Activated CD8-positive, alpha-beta T cell treated with anti-CD3 and anti-CD28 coated beads for 36 hours (primary cell): ENCODE results near the gene CFAP299. TPM values are rescaled to one million over a fixed set of nuclear protein-coding genes. Genes with fewer than 3 reads are reported as not detected.

Experiments used
- ATAC-seq: fragments of 200-7000 bp; cut with Tn5 transposase; one replicate; pipeline ENCODE4 v1.10.0; 2021; ENCODE audit warnings: mild to moderate bottlenecking, moderate library complexity
- CTCF ChIA-PET: fragments of 350-600 bp; sonication (Branson Sonifier 250); formaldehyde crosslinking; loops from one replicate; lab custom pipeline; 2021; ENCODE audit warnings: antibody characterized with exemption; lab: Charles Lee
- POLR2A ChIA-PET: fragments of 350-600 bp; sonication (Branson Sonifier 250); formaldehyde crosslinking; loops from one replicate; lab custom pipeline; 2021; ENCODE audit warnings: antibody characterized with exemption; lab: Charles Lee
- DNase-seq: peaks from one replicate; pipeline ENCODE4 v3.0.0-alpha.2; 2020
- H3K27ac Mint-ChIP-seq: one replicate; pipeline ENCODE4 v1.8.0; 2021; ENCODE audit warnings: mild to moderate bottlenecking, mixed read lengths
- H3K27me3 Mint-ChIP-seq: one replicate; pipeline ENCODE4 v1.8.0; 2021; ENCODE audit warnings: mixed read lengths
- H3K36me3 Mint-ChIP-seq: one replicate; pipeline ENCODE4 v1.8.0; 2021; ENCODE audit warnings: low read depth, mixed read lengths
- H3K4me1 Mint-ChIP-seq: one replicate; pipeline ENCODE4 v1.8.0; 2021; ENCODE audit warnings: low read depth, mixed read lengths
- H3K4me3 Mint-ChIP-seq: one replicate; pipeline ENCODE4 v1.8.0; 2021; ENCODE audit warnings: mild to moderate bottlenecking, moderate library complexity, mixed read lengths
- H3K9me3 Mint-ChIP-seq: one replicate; pipeline ENCODE4 v1.8.0; 2021; ENCODE audit warnings: mixed read lengths
- intact Hi-C: fragments of 100-400 bp; cut with micrococcal nuclease; formaldehyde crosslinking; loops from one replicate; pipeline ENCODE4 v1.10.0; 2022
- total RNA-seq, 2 experiments: library from RNA; stranded (reverse); gene quantifications; one replicate each; pipeline ENCODE4 v1.2.3, GENCODE V29; 2021
- TF ChIP-seq, protein P1 (sequence below): fragments of 200-600 bp; IDR thresholded peaks from one replicate; pipeline ENCODE4 v1.8.0; 2022; ENCODE audit warnings: antibody characterized with exemption, mild to moderate bottlenecking

CFAP299 gene
- total RNA-seq, 2 experiments from 2014 or later = not detected

GRCh38 chr4:80307183-80307735 is 28.3 kb upstream of the CFAP299 start:
- Mint-ChIP-seq H3K27me3 (peaks cover 13% of the 10 kb centered on the region), H3K9me3 (no peaks in the 10 kb centered on the region), H3K36me3 (no peaks in the 10 kb centered on the region), H3K4me1 (no peaks in the 10 kb centered on the region), H3K27ac (no peak overlapping the region), H3K4me3 (no peak overlapping the region)
- intact Hi-C loops = no loop called here
- TF ChIP-seq, protein P1, sequence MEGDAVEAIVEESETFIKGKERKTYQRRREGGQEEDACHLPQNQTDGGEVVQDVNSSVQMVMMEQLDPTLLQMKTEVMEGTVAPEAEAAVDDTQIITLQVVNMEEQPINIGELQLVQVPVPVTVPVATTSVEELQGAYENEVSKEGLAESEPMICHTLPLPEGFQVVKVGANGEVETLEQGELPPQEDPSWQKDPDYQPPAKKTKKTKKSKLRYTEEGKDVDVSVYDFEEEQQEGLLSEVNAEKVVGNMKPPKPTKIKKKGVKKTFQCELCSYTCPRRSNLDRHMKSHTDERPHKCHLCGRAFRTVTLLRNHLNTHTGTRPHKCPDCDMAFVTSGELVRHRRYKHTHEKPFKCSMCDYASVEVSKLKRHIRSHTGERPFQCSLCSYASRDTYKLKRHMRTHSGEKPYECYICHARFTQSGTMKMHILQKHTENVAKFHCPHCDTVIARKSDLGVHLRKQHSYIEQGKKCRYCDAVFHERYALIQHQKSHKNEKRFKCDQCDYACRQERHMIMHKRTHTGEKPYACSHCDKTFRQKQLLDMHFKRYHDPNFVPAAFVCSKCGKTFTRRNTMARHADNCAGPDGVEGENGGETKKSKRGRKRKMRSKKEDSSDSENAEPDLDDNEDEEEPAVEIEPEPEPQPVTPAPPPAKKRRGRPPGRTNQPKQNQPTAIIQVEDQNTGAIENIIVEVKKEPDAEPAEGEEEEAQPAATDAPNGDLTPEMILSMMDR = no peak
- ChIA-PET POLR2A (no interaction called here), CTCF (no interaction called here)
- no peak for ATAC-seq
- DNase-seq = no peak

DNA sequence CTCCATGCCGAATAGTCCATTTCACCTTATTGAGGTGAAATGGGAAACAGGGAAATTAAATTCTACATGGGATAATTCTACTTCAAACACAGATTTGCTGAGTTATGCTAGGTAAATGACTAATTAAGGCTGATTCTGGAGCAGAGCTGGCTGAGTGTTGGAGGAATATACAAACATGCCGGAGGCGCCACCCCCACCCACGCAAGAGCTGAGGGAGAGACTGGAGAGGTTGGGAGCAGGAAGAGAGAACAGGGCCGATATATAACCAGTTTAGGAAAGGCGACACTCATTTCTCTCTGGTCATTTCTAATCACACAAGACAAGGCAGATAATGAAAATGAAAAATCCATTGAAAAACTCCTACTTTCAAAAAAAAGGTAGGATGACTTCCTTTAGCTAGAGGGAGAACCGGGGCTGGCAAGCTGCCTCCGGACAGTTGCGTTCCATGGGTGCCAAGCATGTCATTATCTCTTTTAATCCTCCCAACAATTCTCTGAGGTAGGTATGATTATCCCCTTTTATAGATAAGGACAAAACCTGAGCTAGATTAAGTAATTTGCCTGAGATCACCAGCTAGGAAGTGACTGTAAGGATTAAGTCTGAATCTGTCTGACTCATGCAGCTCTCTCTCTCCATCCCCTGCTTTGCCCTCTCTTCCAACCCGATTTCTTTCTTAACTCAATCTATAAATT is 27.6 kb upstream of the CFAP299 start:
- ChIA-PET POLR2A (no interaction called here), CTCF (no interaction called here)
- DNase-seq (no peak), ATAC-seq (no peak)
- no peaks in the 10 kb centered on the region for H3K4me1 Mint-ChIP-seq
- no peaks in the 10 kb centered on the region for H3K9me3 Mint-ChIP-seq
- intact Hi-C loops = no loop called here
- peaks cover 13% of the 10 kb centered on the region for H3K27me3 Mint-ChIP-seq
- no peaks in the 10 kb centered on the region for H3K36me3 Mint-ChIP-seq
- TF ChIP-seq, protein P1 = no peak
- H3K4me3 Mint-ChIP-seq = no peak overlapping the region
- H3K27ac Mint-ChIP-seq = no peak overlapping the region

DNA sequence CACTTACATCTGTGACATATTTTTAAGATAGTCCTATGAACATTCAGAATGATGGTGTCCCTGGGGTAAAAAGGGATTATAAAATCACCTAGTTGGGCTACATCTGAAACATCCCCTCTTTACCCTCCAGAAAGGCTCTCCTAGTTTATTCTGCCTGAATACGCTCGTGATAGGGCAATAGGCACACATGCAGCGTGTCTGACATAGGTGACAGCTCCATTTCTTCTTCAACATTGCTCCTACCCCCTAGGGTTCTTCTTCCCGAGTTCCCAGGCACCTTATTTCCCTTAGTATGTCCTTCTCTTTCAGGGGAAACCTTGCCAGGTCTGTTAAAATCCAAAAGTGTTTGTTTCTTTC is 27.1 kb upstream of the CFAP299 start:
- TF ChIP-seq, protein P1 = no peak
- Mint-ChIP-seq H3K27ac (no peak overlapping the region), H3K4me3 (no peak overlapping the region), H3K9me3 (no peaks in the 10 kb centered on the region), H3K36me3 (no peaks in the 10 kb centered on the region), H3K27me3 (peaks cover 13% of the 10 kb centered on the region), H3K4me1 (no peaks in the 10 kb centered on the region)
- ChIA-PET CTCF (no interaction called here), POLR2A (no interaction called here)
- ATAC-seq (no peak), DNase-seq (no peak)
- intact Hi-C loops = no loop called here

DNA sequence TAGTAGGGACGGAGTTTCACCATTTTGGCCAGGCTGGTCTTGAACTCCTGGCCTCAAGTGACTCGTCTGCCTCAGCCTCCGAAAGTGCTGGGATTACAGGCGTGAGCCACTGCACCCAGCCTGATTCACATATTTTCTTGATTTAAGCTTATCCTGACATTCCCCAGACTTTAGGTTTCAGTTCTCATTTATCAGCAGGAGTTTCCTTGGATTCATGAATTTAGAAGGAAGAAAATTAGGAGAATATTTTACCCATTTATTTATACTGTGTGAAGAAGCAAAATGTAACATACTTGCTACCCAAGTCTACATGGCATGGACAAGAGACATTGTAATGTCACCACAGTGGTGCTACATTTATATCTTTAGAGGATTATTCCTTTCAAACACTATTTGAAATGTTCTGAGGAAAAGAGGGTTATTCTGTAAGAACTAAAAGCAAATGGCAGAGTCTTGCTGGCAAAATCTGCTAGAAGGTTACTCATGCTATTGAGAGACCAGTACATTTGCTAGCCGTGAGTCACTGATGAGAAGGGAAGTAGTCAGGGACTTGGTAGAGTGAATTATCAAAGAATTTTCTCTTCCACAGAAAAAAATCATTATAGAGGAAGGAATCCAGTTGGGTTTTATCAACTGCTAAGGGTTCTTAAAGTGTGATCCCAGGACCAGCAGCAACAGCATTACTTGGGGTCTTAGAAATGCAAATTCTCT is 26.1 kb upstream of the CFAP299 start:
- POLR2A ChIA-PET = no interaction called here
- CTCF ChIA-PET = no interaction called here
- ATAC-seq (no peak), DNase-seq (no peak)
- intact Hi-C loops = no loop called here
- Mint-ChIP-seq H3K27ac (no peak overlapping the region), H3K4me3 (no peak overlapping the region), H3K9me3 (no peaks in the 10 kb centered on the region), H3K27me3 (peaks cover 13% of the 10 kb centered on the region), H3K4me1 (no peaks in the 10 kb centered on the region), H3K36me3 (no peaks in the 10 kb centered on the region)
- TF ChIP-seq, protein P1 = no peak

DNA sequence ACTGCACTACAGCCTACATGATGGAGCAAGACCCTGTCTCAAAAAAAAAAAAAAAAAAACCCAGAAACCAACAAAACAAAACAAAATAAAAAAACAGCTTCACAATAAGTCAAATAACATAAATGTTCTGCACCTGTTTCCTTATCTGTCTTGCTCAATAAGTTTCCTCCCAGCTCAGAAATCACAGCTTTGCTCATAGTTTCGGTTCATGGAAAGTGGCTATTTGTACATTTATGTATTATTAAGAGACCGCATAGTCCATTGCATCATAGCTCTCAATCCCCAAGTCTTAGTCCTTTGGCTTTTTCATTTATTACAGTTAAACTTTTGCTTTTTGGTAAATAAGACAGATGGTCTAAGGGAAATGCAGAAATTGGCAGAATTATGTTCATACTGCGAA is 24.4 kb upstream of the CFAP299 start:
- no peaks in the 10 kb centered on the region for H3K36me3 Mint-ChIP-seq
- H3K27ac Mint-ChIP-seq = no peak overlapping the region
- intact Hi-C loops = no loop called here
- TF ChIP-seq, protein P1 = no peak
- H3K4me3 Mint-ChIP-seq = no peak overlapping the region
- CTCF ChIA-PET = no interaction called here
- H3K9me3 Mint-ChIP-seq = no peaks in the 10 kb centered on the region
- ATAC-seq (no peak), DNase-seq (no peak)
- no peaks in the 10 kb centered on the region for H3K4me1 Mint-ChIP-seq
- POLR2A ChIA-PET = no interaction called here
- peaks cover 10% of the 10 kb centered on the region for H3K27me3 Mint-ChIP-seq
